NCI-H1048 (cell line): ENCODE results near the gene PRKN.

Experiments
- DNase-seq: peaks from one replicate; lab custom pipeline; 2025; lab: John Stamatoyannopoulos, UW

The PRKN gene

GRCh38 chr6:161710698-161711097 is 1016.9 kb downstream of the PRKN start:
- DNase-seq: no peak

- DNase-seq: no peak
Measured at GRCh38 chr6:161701056-161701455, 1026.5 kb downstream of the PRKN start.

- DNase-seq: no peak
Measured at GRCh38 chr6:161696801-161697200, 1030.8 kb downstream of the PRKN start.

DNA sequence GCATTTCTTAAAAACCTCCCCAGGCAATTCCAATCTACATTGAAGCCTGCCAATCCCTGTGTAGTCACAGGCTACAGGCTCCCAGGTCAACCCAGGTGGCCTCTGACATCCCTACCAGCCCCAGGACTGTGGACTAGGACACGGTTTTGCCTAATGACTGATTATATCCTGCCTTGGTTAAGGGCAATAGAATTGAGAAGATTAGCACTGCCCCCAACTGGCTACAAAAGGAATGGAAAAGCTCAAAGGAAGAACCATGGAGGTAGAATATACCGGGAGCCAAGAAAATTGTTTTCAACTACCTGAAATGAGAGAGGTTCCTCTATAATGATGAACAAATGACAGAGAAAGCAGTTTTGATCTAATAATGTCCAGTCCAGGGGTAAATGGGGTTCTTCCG is 1032.6 kb downstream of the PRKN start:
- DNase-seq: no peak

DNA sequence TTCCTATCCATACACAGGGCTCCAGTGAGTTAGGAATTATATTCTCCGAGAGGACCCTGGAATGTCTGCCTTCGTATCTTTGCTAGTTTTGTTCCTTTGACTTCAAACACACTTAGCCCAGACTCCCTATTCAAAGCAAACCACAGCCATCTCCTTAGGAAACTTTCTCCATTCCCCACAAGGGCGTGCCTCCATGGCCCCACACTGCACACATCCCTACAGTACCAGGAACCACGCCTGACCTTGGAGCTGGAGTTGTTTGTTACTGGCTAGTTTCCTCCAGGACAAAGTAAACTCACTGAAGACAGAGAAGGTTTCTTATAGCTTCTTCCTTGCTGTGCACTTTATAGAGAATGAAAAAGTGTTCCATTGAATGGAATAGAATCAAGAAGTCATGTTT is 1040.9 kb downstream of the PRKN start:
- DNase-seq: no peak

DNA sequence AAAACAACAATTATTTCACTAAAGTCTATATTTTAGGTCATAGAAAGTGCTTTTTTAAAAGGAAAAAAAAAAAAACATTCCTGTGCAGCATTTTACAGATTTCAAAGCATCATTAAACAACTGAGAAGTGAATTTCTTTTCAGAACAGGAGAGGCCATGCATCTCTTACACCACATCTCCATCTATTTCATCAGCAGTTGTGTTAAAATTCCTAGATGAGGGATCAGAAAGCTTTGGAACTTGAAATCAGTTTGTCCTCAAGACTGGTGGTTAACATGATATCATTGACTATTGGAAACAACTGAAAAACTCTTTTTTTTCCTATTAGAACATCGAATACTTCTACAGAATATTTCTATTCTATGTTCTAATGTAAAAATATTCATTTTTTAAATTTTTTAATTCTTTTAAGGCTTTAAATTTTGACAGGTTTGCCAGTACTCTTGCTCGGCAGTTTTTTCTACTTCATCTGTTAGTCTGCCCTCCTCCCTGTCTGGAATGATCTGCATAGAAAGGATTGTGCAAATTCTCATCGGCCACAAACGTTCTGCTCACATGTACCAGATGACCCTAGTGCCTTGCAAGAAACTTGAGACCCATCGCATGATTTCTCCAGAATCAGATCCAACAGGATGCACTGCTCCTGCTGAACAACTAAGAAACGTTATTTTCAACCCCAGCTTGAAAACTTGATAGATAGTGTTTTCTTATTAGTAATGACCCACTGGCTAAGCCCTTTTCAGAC is 1042.7 kb downstream of the PRKN start:
- DNase-seq: no peak

DNA sequence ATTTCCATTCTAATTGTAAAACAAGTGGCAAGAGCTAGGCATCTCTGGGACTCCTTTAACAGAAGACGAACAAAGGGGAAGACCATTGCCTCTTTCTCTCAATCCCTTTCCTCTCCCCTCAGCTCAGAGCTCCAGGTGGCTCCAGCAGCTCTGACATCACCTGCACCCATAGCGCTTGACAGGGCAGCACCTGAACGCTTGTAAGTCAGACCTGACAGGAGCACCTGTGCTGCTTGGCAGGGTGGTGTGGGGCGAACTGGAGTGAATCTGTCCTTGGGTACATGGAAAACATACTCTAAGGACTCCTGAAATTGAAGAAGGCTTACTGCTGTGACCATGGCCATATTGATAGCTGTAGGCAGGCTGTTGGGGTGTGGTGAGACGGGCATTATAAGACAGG is 1044.2 kb downstream of the PRKN start:
- no peak for DNase-seq

- DNase-seq: no peak
Measured at GRCh38 chr6:161682982-161683381, 1044.6 kb downstream of the PRKN start.

- no peak for DNase-seq
Measured at GRCh38 chr6:161679980-161680538, 1047.5 kb downstream of the PRKN start.

GRCh38 chr6:161677188-161677587 is 1050.4 kb downstream of the PRKN start:
- no peak for DNase-seq

DNA sequence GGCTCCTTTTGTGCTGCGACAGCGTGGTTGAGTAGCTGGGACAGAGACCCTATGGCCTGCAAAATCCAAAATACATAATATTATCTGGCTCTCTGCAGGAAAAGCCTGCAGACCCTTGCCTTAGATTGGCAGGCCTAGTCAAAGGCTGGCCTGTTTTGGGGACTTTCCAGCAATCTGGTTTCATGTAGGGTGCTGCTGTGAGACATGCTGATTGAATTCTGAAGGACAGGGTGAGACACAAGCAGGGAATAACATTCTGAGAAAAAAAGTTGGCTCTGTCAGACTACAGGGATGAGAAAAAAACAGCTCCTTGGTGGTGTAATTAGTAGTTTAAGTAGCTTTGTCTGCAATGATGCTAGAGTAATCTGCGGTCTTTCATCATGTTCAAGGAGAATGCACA is 1051.0 kb downstream of the PRKN start:
- no peak for DNase-seq

DNA sequence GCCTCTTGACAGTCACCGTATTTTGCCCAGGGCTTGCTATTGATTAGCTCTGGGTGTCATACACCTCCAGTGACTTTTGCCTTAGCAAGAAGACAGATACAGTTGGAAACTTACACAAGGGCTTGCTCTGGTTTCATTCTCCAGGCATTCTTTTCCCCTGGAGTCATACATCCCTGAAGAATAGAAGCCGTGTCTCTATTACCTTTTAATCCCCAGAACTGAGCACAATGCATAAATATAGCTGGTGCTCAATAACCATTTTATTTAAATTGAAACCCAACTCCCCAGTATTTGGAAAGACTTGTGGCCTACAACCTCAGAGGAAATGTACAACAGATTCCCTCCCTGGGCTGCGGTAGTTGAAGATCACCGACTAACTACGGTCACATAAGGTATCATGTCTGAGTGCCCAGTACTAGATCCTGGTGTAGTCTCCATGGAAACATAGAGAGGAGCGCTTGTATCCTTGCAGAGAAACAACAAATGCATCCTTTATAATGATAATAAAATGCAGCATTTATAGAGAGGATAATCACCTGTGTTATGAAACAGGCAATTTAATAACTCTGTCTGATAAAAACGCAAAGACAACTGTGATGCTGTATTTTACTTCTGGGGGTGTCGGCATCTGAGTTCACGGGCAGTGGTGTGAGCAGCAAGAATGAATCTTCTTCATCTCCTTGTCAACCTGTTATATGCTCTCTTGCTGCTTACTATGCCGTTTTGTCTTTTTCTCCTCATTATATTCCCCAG is 1052.5 kb downstream of the PRKN start:
- DNase-seq: no peak

- DNase-seq: no peak
Measured at GRCh38 chr6:161673026-161673425, 1054.5 kb downstream of the PRKN start.

GRCh38 chr6:161671117-161671516 is 1056.4 kb downstream of the PRKN start:
- DNase-seq: no peak

DNA sequence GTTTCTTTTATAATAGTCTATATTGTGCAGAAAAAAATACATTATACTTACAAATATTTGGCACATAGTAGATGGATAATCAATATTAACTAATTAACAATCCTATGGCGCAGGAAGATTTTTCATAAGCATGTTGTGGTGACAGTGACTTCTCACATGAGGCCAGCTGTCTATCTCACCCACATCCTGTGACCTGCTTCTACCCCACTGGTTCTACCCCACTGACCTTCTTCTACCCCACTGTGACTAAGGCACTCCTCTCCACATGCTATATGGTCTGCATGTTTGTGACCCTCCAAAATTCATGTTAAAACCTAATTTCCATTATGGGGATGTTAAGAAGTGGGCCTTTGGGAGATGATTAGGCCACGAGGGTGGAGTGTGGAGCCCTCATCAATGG is 1058.9 kb downstream of the PRKN start:
- no peak for DNase-seq

GRCh38 chr6:161667957-161668356 is 1059.6 kb downstream of the PRKN start:
- no peak for DNase-seq

DNA sequence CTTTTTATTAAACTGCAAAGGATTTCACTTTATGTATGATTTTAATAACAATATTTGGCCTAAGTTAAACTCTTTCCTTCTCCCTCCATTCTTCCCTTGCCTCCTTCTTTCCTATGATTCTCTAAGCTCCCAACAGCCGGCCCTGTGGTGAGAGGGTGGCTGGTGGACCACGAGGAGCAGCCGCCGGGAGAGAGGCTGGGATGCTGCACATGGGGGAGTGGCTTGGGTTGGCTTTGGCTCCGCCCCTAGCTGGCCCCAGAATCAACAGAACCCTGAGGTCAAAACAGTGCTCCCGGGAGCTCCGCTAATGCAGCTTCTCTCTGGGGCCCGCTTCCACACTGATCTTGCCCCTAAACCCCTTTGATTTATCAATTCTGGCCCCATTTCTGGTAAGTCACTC is 1063.9 kb downstream of the PRKN start:
- DNase-seq: no peak

GRCh38 chr6:161660666-161661571 is 1066.6 kb downstream of the PRKN start:
- DNase-seq: no peak

DNA sequence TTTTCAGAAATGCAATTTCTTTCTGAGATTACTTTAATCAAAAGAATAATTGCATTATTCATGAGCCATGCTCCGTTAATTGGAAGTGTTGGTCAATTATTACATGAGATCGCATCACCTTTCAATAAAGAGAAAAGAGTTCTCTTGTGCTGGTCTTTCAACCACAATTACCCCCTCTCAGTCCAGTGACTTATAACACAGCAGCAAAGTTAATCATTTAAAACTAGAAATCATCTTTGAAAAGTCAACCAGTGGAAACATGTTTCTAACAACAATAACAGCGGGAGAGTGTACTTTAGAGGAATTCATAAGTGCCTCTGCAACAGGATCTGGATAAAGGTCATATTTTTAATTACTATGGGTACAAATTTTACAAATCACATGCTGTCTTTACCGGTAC is 1069.4 kb downstream of the PRKN start:
- no peak for DNase-seq

GRCh38 chr6:161654209-161654608 is 1073.4 kb downstream of the PRKN start:
- no peak for DNase-seq

DNA sequence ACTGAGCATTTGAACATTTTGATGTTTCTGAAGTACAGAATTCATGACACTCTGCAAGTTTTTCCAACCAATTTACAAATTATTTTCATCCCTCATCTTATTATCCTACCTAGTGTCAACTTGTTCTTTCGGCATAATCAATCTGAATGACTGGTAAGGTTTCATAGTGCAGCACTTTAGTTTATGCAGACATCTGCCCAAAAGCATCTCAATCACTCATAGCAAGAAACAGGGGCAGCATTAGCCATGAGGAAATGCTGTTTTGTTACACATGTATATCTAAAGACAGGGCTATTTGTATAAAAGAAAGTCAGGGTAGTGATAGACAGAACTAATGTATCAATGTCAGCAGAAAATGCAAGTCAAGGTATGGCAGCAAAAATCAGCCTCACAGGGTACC is 1075.6 kb downstream of the PRKN start:
- no peak for DNase-seq

- no peak for DNase-seq
Measured at GRCh38 chr6:161649841-161650240, 1077.7 kb downstream of the PRKN start.
